OCI-LY7 (cell line): ENCODE measurements around the gene RAB1B. TPM values are rescaled to one million over a fixed set of nuclear protein-coding genes. Genes with fewer than 3 reads are reported as not detected.

Experiments
- BruUV-seq: library from RNA; stranded (reverse); fragments of 400-500 nt; replicated peaks from 2 replicates; lab custom pipeline; 2021; lab: Mats Ljungman, UMichigan
- CTCF ChIA-PET: fragments of 300-600 bp; sonication (Branson Sonifier 250); formaldehyde crosslinking; loops from one replicate; lab custom pipeline; 2022; ENCODE audit warnings: antibody characterized with exemption; ENCODE audit not compliant: unreplicated experiment; lab: Charles Lee
- POLR2A ChIA-PET: fragments of 300-600 bp; sonication (Branson Sonifier 250); formaldehyde crosslinking; loops from one replicate; lab custom pipeline; 2022; ENCODE audit warnings: antibody characterized with exemption; lab: Charles Lee
- DNase-seq: peaks from one replicate; pipeline ENCODE4 v3.0.0-alpha.2; 2015; ENCODE audit warnings: low spot score
- H2AFZ ChIP-seq: fragments of 200-600 bp; sonication (generic), shearing (Covaris generic); 2 replicates; pipeline ENCODE4 v1.6.1; 2014; ENCODE audit warnings: mild to moderate bottlenecking, antibody characterized with exemption, low read length, moderate library complexity
- H3K27ac ChIP-seq: fragments of 200-600 bp; sonication (generic); 2 replicates; pipeline ENCODE4 v1.5.1; 2014; ENCODE audit warnings: mixed run types, low read depth, mild to moderate bottlenecking, moderate library complexity, low read length, inconsistent platforms; ENCODE audit not compliant: poor library complexity, severe bottlenecking
- H3K36me3 ChIP-seq: fragments of 200-600 bp; sonication (generic); 2 replicates; pipeline ENCODE4 v1.6.1; 2014; ENCODE audit warnings: mild to moderate bottlenecking, antibody characterized with exemption, low read length, moderate library complexity, mixed read lengths; ENCODE audit not compliant: insufficient read depth
- H3K4me1 ChIP-seq: fragments of 200-600 bp; sonication (generic); 2 replicates; pipeline ENCODE4 v1.5.1; 2014; ENCODE audit warnings: mild to moderate bottlenecking, low read length; ENCODE audit not compliant: insufficient read depth, poor library complexity, severe bottlenecking
- H3K4me2 ChIP-seq: fragments of 200-600 bp; sonication (generic); 2 replicates; pipeline ENCODE4 v1.6.1; 2014; ENCODE audit warnings: mild to moderate bottlenecking, low read length
- H3K4me3 ChIP-seq: fragments of 200-600 bp; sonication (generic); 2 replicates; pipeline ENCODE4 v1.5.1; 2014; ENCODE audit warnings: mild to moderate bottlenecking, low read depth, low read length; ENCODE audit not compliant: poor library complexity, severe bottlenecking
- H3K79me2 ChIP-seq: fragments of 200-600 bp; sonication (generic); 2 replicates; pipeline ENCODE4 v1.6.1; 2016; ENCODE audit warnings: low read depth, mild to moderate bottlenecking, low read length, moderate library complexity, mixed read lengths; ENCODE audit not compliant: insufficient read depth
- H3K9me2 ChIP-seq: fragments of 200-600 bp; sonication (generic); 2 replicates; pipeline ENCODE4 v1.6.1; 2016; ENCODE audit warnings: mild to moderate bottlenecking, low read length, mixed read lengths; ENCODE audit not compliant: insufficient read depth
- H3K9me3 ChIP-seq: fragments of 200-600 bp; sonication (generic); 2 replicates; pipeline ENCODE4 v1.6.1; 2014; ENCODE audit warnings: mild to moderate bottlenecking, mixed run types, low read length, mixed read lengths
- H4K20me1 ChIP-seq: fragments of 200-600 bp; sonication (generic); 2 replicates; pipeline ENCODE4 v1.6.1; 2014; ENCODE audit warnings: mild to moderate bottlenecking, antibody characterized with exemption, low read length, moderate library complexity, mixed read lengths; ENCODE audit not compliant: insufficient read depth
- EZH2phosphoT487 ChIP-seq: fragments of 200-600 bp; sonication (generic); IDR thresholded peaks from 2 replicates; pipeline ENCODE4 v1.6.1; 2018; ENCODE audit warnings: low read depth, borderline replicate concordance, mild to moderate bottlenecking, mixed run types, antibody characterized with exemption, low read length, moderate library complexity, mixed read lengths
- intact Hi-C: fragments of 100-400 bp; cut with micrococcal nuclease; formaldehyde crosslinking; loops from one replicate; pipeline ENCODE4 v1.10.0; 2022; ENCODE audit not compliant: unreplicated experiment
- total RNA-seq, 2 experiments: library from RNA; depleted of rRNA in 1 of 2; stranded (reverse); fragments of >200 nt in 1 of 2; shearing (Covaris generic) in 1 of 2; gene quantifications; 2 replicates each; pipeline ENCODE4 v1.2.3, GENCODE V29; 2014 to 2022
- TF ChIP-seq, protein P1 (sequence below): fragments of 200-600 bp; sonication (generic); conservative IDR thresholded peaks from 2 replicates; pipeline ENCODE4 v1.5.1; 2014; ENCODE audit warnings: mild to moderate bottlenecking, antibody characterized with exemption, low read length, moderate library complexity, mixed read lengths

Gene RAB1B
- total RNA-seq, 2 experiments from 2014 or later: 77.7 to 81.8 TPM

DNA sequence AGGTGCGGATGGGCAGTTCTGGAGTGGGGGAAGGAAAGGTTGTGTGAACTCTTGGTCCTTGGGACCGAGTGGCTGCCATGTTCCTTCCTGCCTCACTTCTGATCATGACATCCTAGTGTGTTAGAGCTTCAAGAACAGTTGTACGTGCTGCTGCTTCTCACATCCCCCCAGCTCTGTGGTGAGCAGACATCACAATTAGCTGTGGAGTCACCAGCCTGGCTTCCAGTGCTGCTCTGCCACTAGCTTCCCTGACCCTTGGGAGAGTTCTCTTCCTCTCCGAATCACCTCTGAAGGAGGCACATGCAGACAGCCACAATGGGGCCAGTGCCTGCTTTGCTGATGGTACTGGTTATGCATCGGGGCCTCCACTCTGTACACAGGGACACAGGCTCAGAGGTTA lies 6.2 kb upstream of the RAB1B start:
- Histone ChIP-seq H4K20me1 (no peaks in the 10 kb centered on the region; the same call in 1 of the 2 replicates), H3K9me2 (no peaks in the 10 kb centered on the region), H3K27ac (no peak overlapping the region), H3K4me3 (no peak overlapping the region), H3K79me2 (peaks cover 13% of the 10 kb centered on the region; the same call in 1 of the 2 replicates), H3K36me3 (peaks cover 82% of the 10 kb centered on the region), H3K9me3 (no peaks in the 10 kb centered on the region), H3K4me2 (no peak overlapping the region), H3K4me1 (peaks cover 13% of the 10 kb centered on the region), H2AFZ (no peak overlapping the region)
- intact Hi-C loops: no loop called here
- CTCF ChIA-PET: no interaction called here
- TF ChIP-seq EZH2phosphoT487: no peak
- POLR2A ChIA-PET: no interaction called here
- BruUV-seq: no TSS peak
- DNase-seq: no peak

GRCh38 chr11:66262696-66263095 lies 5.7 kb upstream of the RAB1B start:
- ChIA-PET CTCF (no interaction called here), POLR2A (no interaction called here)
- H3K27ac ChIP-seq: no peak overlapping the region
- no peak overlapping the region for H2AFZ ChIP-seq
- no peaks in the 10 kb centered on the region for H3K9me2 ChIP-seq
- H3K9me3 ChIP-seq: no peaks in the 10 kb centered on the region
- intact Hi-C loops: no loop called here
- H3K4me1 ChIP-seq: peaks cover 17% of the 10 kb centered on the region
- no TSS peak for BruUV-seq
- H3K4me2 ChIP-seq: no peak overlapping the region
- H3K36me3 ChIP-seq: peaks cover 82% of the 10 kb centered on the region
- no peak overlapping the region for H3K4me3 ChIP-seq
- H4K20me1 ChIP-seq: no peaks in the 10 kb centered on the region; the same call in 1 of the 2 replicates
- TF ChIP-seq, protein P1, sequence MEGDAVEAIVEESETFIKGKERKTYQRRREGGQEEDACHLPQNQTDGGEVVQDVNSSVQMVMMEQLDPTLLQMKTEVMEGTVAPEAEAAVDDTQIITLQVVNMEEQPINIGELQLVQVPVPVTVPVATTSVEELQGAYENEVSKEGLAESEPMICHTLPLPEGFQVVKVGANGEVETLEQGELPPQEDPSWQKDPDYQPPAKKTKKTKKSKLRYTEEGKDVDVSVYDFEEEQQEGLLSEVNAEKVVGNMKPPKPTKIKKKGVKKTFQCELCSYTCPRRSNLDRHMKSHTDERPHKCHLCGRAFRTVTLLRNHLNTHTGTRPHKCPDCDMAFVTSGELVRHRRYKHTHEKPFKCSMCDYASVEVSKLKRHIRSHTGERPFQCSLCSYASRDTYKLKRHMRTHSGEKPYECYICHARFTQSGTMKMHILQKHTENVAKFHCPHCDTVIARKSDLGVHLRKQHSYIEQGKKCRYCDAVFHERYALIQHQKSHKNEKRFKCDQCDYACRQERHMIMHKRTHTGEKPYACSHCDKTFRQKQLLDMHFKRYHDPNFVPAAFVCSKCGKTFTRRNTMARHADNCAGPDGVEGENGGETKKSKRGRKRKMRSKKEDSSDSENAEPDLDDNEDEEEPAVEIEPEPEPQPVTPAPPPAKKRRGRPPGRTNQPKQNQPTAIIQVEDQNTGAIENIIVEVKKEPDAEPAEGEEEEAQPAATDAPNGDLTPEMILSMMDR: no peak
- no peak for TF ChIP-seq EZH2phosphoT487
- H3K79me2 ChIP-seq: peaks cover 13% of the 10 kb centered on the region; the same call in 1 of the 2 replicates
- DNase-seq: no peak

DNA sequence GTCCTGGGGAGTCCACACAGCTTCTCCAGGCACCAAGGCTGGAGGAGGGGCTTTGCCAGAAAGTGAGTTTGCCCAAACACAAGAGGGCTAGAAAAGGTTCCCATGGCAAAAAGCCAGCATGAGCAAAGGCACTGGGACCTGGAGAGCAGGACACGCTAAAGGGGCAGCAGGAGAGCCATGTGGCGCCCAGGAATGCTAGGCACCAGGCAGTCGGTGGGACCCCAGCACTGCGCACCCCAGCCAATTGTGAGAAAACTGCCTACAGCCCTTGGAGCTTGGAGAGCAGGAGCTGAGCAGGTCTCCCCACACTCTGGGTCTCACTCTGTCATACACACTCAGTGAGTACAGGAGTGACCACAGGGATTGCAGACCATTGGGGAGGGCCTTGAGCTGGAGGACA lies 5.2 kb upstream of the RAB1B start:
- no peak for DNase-seq
- no peak overlapping the region for H3K27ac ChIP-seq
- no peaks in the 10 kb centered on the region for H3K9me3 ChIP-seq
- H3K4me2 ChIP-seq: no peak overlapping the region
- H3K79me2 ChIP-seq: peaks cover 13% of the 10 kb centered on the region; the same call in 1 of the 2 replicates
- peaks cover 82% of the 10 kb centered on the region for H3K36me3 ChIP-seq
- H3K4me3 ChIP-seq: no peak overlapping the region
- H3K4me1 ChIP-seq: peaks cover 22% of the 10 kb centered on the region
- intact Hi-C loops: no loop called here
- H3K9me2 ChIP-seq: no peaks in the 10 kb centered on the region
- BruUV-seq: no TSS peak
- no peak overlapping the region for H2AFZ ChIP-seq
- H4K20me1 ChIP-seq: no peaks in the 10 kb centered on the region; the same call in 1 of the 2 replicates
- CTCF ChIA-PET: no interaction called here
- POLR2A ChIA-PET: no interaction called here
- TF ChIP-seq, protein P1: no peak
- TF ChIP-seq EZH2phosphoT487: no peak
